Measurements from ENCODE around the gene TCAF2. TPM values are rescaled to one million over a fixed set of nuclear protein-coding genes. Genes with fewer than 3 reads are reported as not detected.
"Not testable (repeated sequence)": the region's sequence is repeated elsewhere in the genome, so short reads cannot be mapped to it uniquely, and the experiment has no call there.

Gene TCAF2
- polyA plus RNA-seq, 1 of the 3 experiments (the other 2 are of a cell fraction), result 19.5 TPM

- H3K4me3 ChIP-seq (ENCODE audit: low read depth in 2 of 2, low read length in 1 of 2); H3K79me2 ChIP-seq (ENCODE audit: insufficient read depth); H3K27me3 ChIP-seq (ENCODE audit: insufficient read depth); H4K20me1 ChIP-seq (ENCODE audit: insufficient read depth); CTCF ChIA-PET; H3K9ac ChIP-seq; H3K36me3 ChIP-seq (replicated peaks in 1 of 2; ENCODE audit: control insufficient read depth in 1 of 2, insufficient read depth in 2 of 2, low read length in 1 of 2); H3F3A ChIP-seq (replicated peaks; ENCODE audit: insufficient read depth); POLR2A ChIA-PET; H2AFZ ChIP-seq (ENCODE audit: low read depth); H3K9me3 ChIP-seq; H3K9me2 ChIP-seq; H3K4me1 ChIP-seq (ENCODE audit: control insufficient read depth in 1 of 2, insufficient read depth in 2 of 2, low read depth in 1 of 2, low read length in 1 of 2); DNase-seq; H3K4me2 ChIP-seq; H3K27ac ChIP-seq (ENCODE audit: low read depth in 2 of 2, low read length in 1 of 2): not testable (repeated sequence)
- no CpG with 5 or more reads among the region's 4 CpGs for WGBS (ENCODE audit: low lambda C conversion rate)
Measured at GRCh38 chr7:143632506-143632905, 11.7 kb downstream of the TCAF2 start.

GRCh38 chr7:143633013-143633618 lies 12.3 kb downstream of the TCAF2 start:
- H3K4me1 ChIP-seq (ENCODE audit: control insufficient read depth in 1 of 2, insufficient read depth in 2 of 2, low read depth in 1 of 2, low read length in 1 of 2); CTCF ChIA-PET; H3K4me3 ChIP-seq (ENCODE audit: low read depth in 2 of 2, low read length in 1 of 2); H3K36me3 ChIP-seq (replicated peaks in 1 of 2; ENCODE audit: control insufficient read depth in 1 of 2, insufficient read depth in 2 of 2, low read length in 1 of 2); H3F3A ChIP-seq (replicated peaks; ENCODE audit: insufficient read depth); H3K4me2 ChIP-seq; H2AFZ ChIP-seq (ENCODE audit: low read depth); DNase-seq; H3K9me2 ChIP-seq; H3K9me3 ChIP-seq; H4K20me1 ChIP-seq (ENCODE audit: insufficient read depth); H3K27me3 ChIP-seq (ENCODE audit: insufficient read depth); POLR2A ChIA-PET; H3K27ac ChIP-seq (ENCODE audit: low read depth in 2 of 2, low read length in 1 of 2); H3K79me2 ChIP-seq (ENCODE audit: insufficient read depth); H3K9ac ChIP-seq: not testable (repeated sequence)
- WGBS (ENCODE audit: low lambda C conversion rate), result no CpG with 5 or more reads among the region's 6 CpGs

- POLR2A ChIA-PET; H3K9me3 ChIP-seq; H3K27ac ChIP-seq (ENCODE audit: low read depth in 2 of 2, low read length in 1 of 2); H2AFZ ChIP-seq (ENCODE audit: low read depth); H3K4me3 ChIP-seq (ENCODE audit: low read depth in 2 of 2, low read length in 1 of 2); H3K36me3 ChIP-seq (replicated peaks in 1 of 2; ENCODE audit: control insufficient read depth in 1 of 2, insufficient read depth in 2 of 2, low read length in 1 of 2); H3K9ac ChIP-seq; H3K9me2 ChIP-seq; H4K20me1 ChIP-seq (ENCODE audit: insufficient read depth); CTCF ChIA-PET; H3K4me1 ChIP-seq (ENCODE audit: control insufficient read depth in 1 of 2, insufficient read depth in 2 of 2, low read depth in 1 of 2, low read length in 1 of 2); H3K4me2 ChIP-seq; H3K27me3 ChIP-seq (ENCODE audit: insufficient read depth); H3F3A ChIP-seq (replicated peaks; ENCODE audit: insufficient read depth); H3K79me2 ChIP-seq (ENCODE audit: insufficient read depth); DNase-seq: not testable (repeated sequence)
- WGBS (ENCODE audit: low lambda C conversion rate), result no CpG with 5 or more reads among the region's 12 CpGs
Measured at GRCh38 chr7:143635364-143636240, 14.8 kb downstream of the TCAF2 start.

DNA sequence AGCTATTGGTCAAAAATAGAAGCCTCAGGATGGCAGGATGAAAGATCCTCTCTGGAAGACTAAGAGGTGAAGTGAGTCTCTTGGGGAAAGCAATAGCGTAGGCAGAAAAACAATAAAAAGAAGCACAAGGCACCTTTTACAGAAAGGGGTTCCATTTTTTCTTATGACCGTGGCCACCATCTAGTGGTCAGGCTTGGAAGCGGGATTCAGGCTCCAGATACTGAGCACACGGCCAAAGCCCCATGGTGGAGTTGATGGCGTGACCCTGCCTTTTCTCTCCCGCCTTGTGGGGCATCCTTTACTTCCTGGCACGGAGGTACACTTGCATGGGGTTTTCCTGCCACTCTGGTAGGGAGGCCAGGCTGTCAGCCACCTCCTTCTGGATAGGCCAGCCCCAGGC lies 18.6 kb downstream of the TCAF2 start:
- H3K4me3 ChIP-seq (ENCODE audit: low read depth in 2 of 2, low read length in 1 of 2); H3F3A ChIP-seq (replicated peaks; ENCODE audit: insufficient read depth); H3K27ac ChIP-seq (ENCODE audit: low read depth in 2 of 2, low read length in 1 of 2); H3K9ac ChIP-seq; POLR2A ChIA-PET; H3K79me2 ChIP-seq (ENCODE audit: insufficient read depth); H3K27me3 ChIP-seq (ENCODE audit: insufficient read depth); H3K9me3 ChIP-seq; H3K4me1 ChIP-seq (ENCODE audit: control insufficient read depth in 1 of 2, insufficient read depth in 2 of 2, low read depth in 1 of 2, low read length in 1 of 2); H3K4me2 ChIP-seq; DNase-seq; H4K20me1 ChIP-seq (ENCODE audit: insufficient read depth); H3K36me3 ChIP-seq (replicated peaks in 1 of 2; ENCODE audit: control insufficient read depth in 1 of 2, insufficient read depth in 2 of 2, low read length in 1 of 2); H3K9me2 ChIP-seq; H2AFZ ChIP-seq (ENCODE audit: low read depth); CTCF ChIA-PET: not testable (repeated sequence)
- WGBS (ENCODE audit: low lambda C conversion rate), result no CpG with 5 or more reads among the region's 7 CpGs

GRCh38 chr7:143640528-143641189 lies 19.9 kb downstream of the TCAF2 start:
- H3F3A ChIP-seq (replicated peaks; ENCODE audit: insufficient read depth); H3K4me2 ChIP-seq; H3K79me2 ChIP-seq (ENCODE audit: insufficient read depth); H3K4me3 ChIP-seq (ENCODE audit: low read depth in 2 of 2, low read length in 1 of 2); H3K9me3 ChIP-seq; CTCF ChIA-PET; DNase-seq; H2AFZ ChIP-seq (ENCODE audit: low read depth); H3K27ac ChIP-seq (ENCODE audit: low read depth in 2 of 2, low read length in 1 of 2); H3K27me3 ChIP-seq (ENCODE audit: insufficient read depth); H3K4me1 ChIP-seq (ENCODE audit: control insufficient read depth in 1 of 2, insufficient read depth in 2 of 2, low read depth in 1 of 2, low read length in 1 of 2); H3K9ac ChIP-seq; POLR2A ChIA-PET; H3K9me2 ChIP-seq; H3K36me3 ChIP-seq (replicated peaks in 1 of 2; ENCODE audit: control insufficient read depth in 1 of 2, insufficient read depth in 2 of 2, low read length in 1 of 2); H4K20me1 ChIP-seq (ENCODE audit: insufficient read depth): not testable (repeated sequence)
- 57% methylated on average over 1 of the region's 9 CpGs for WGBS (ENCODE audit: low lambda C conversion rate)

DNA sequence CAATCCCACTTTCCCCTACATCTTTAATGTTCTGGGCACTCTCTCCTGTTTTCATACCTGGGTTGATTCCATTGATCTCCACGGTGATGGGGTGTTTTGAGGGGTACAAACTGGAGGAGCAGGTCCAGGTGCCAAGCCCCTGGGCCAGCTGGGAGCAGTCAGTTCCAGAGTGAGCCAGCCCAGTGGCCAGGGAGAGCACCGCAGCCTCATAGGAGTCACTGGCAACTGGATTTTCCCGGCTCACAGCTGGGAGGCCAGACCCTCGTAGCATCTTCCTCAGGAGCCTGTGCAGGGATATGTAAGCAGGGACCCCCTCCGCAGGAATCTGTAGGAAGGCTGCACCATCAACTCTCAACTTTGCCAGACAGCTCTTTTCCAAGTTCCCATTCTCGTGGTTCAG lies 25.8 kb downstream of the TCAF2 start:
- H3K9me3 ChIP-seq; H3K9ac ChIP-seq; H3K4me1 ChIP-seq (ENCODE audit: control insufficient read depth in 1 of 2, insufficient read depth in 2 of 2, low read depth in 1 of 2, low read length in 1 of 2); CTCF ChIA-PET; POLR2A ChIA-PET; H3F3A ChIP-seq (replicated peaks; ENCODE audit: insufficient read depth); H3K27ac ChIP-seq (ENCODE audit: low read depth in 2 of 2, low read length in 1 of 2); H3K4me2 ChIP-seq; H3K9me2 ChIP-seq; H4K20me1 ChIP-seq (ENCODE audit: insufficient read depth); H3K4me3 ChIP-seq (ENCODE audit: low read depth in 2 of 2, low read length in 1 of 2); H3K79me2 ChIP-seq (ENCODE audit: insufficient read depth); H2AFZ ChIP-seq (ENCODE audit: low read depth); H3K27me3 ChIP-seq (ENCODE audit: insufficient read depth); H3K36me3 ChIP-seq (replicated peaks in 1 of 2; ENCODE audit: control insufficient read depth in 1 of 2, insufficient read depth in 2 of 2, low read length in 1 of 2); DNase-seq: not testable (repeated sequence)
- no CpG with 5 or more reads among the region's 6 CpGs for WGBS (ENCODE audit: low lambda C conversion rate)

All from SK-N-SH (cell line).